ENCODE data around the gene FYN.

Gene FYN

DNA sequence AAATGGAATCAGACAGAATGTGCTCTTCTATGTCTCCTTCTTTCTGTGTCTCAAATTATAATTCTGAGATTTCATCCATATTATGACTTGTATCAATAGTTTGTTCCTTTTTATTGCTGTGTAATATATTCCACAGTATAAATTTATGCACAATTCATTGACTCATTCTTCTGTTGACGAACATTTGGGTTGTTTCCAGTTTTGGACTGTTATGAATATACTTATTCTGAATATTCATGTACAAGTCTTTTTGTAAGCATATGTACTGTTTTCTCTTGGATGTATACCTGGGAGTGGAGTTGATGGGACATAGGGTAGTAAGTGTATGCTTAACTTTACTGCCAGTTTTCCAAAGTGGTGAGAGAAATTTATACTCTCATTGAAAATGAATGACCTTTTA is 239.4 kb downstream of the FYN start:
- no peak overlapping the region for H3K4me3 ChIP-seq (ENCODE audit: low read depth, low read length)
- no peak for DNase-seq (ENCODE audit: low read depth)
- TF ChIP-seq, protein P1, sequence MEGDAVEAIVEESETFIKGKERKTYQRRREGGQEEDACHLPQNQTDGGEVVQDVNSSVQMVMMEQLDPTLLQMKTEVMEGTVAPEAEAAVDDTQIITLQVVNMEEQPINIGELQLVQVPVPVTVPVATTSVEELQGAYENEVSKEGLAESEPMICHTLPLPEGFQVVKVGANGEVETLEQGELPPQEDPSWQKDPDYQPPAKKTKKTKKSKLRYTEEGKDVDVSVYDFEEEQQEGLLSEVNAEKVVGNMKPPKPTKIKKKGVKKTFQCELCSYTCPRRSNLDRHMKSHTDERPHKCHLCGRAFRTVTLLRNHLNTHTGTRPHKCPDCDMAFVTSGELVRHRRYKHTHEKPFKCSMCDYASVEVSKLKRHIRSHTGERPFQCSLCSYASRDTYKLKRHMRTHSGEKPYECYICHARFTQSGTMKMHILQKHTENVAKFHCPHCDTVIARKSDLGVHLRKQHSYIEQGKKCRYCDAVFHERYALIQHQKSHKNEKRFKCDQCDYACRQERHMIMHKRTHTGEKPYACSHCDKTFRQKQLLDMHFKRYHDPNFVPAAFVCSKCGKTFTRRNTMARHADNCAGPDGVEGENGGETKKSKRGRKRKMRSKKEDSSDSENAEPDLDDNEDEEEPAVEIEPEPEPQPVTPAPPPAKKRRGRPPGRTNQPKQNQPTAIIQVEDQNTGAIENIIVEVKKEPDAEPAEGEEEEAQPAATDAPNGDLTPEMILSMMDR (IDR thresholded peaks at IDR 0.05; ENCODE audit: insufficient read depth, low read depth, low read length, missing control alignments) = no peak

DNA sequence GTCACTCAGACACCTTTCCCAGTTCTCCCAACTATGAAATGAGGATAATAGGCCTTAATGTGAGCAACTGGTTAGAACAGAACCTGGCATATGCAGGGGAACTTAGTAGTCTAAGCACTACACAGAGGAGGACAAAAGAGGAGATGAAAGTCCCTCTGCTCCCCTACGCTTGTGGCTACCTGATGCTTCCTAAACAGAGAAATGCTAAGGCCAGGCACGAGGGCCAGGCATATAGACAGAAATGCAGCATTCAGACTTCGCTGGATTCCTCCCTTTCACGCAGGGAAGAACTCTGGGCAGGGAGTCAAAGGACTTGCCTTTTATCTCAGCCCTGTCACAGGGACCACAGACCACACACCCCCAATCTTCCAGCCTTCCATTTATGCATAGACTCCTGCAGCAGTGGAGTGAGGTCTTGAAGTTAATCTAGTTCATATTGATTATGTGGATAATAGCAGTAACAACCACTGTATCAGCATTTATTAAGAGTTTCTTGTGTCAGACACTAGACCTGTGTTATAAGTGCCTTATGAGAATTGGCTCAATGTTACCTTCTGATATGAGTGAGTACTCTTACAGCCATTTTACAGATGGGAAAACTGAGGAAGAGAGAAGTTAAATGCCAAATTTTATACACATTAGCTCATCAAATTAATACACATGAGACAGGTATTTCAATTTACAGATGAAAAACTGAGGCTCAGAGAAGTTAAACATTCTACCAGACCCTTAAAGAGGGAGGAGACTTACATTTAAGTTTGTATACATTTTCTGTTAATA is 240.6 kb downstream of the FYN start:
- H3K4me3 ChIP-seq (ENCODE audit: low read depth, low read length) = no peak overlapping the region
- DNase-seq (ENCODE audit: low read depth) = no peak
- TF ChIP-seq, protein P1 (IDR thresholded peaks at IDR 0.05; ENCODE audit: insufficient read depth, low read depth, low read length, missing control alignments) = no peak

DNA sequence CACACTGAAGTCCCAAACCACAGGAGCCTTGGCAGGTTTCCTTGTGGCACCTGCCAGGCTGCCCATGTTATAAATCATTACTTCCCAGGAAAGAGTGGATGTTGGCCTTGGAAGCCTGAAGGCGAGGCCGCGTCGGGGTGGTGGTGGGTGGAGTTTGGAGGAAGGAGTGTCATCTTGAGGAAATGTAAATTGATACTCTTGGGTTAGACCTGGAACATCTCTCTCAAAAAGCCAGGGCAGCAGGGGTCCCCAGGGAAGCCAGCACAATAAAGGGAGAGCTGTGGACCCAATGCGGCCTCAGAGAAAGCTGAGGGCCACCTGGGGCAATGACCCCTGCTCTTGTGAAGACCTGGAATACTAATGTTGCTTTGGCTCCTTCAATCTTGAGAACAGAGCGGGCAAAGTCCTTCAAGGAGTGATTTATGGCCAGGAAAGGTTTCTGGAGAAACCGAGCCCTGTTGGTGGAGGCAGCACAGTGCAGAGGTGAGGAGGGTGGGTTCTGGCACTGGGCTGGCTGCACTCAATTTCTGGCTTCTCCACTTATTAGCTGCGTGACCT is 241.3 kb downstream of the FYN start:
- no peak for DNase-seq (ENCODE audit: low read depth)
- TF ChIP-seq, protein P1 (IDR thresholded peaks at IDR 0.05; ENCODE audit: insufficient read depth, low read depth, low read length, missing control alignments) = no peak
- no peak overlapping the region for H3K4me3 ChIP-seq (ENCODE audit: low read depth, low read length)

DNA sequence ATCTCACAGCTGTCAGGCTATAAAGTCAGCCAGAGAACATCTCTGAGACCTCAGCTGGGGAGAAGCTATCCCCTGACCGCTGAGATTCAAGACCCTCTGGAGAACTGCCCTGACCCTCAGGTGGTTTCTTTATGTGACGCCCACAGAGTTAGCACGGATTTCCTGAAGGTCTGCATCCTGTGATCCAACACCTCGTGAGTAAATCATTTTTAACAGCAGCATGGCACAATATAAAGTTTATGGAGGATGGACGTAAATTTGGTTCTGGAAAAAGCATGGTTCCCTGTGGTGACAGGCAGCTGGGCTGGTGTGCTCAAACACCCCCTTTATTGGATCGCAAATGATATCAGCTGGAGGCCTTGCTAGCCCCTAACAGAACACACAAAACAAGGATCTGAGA is 242.2 kb downstream of the FYN start:
- no peak for DNase-seq (ENCODE audit: low read depth)

DNA sequence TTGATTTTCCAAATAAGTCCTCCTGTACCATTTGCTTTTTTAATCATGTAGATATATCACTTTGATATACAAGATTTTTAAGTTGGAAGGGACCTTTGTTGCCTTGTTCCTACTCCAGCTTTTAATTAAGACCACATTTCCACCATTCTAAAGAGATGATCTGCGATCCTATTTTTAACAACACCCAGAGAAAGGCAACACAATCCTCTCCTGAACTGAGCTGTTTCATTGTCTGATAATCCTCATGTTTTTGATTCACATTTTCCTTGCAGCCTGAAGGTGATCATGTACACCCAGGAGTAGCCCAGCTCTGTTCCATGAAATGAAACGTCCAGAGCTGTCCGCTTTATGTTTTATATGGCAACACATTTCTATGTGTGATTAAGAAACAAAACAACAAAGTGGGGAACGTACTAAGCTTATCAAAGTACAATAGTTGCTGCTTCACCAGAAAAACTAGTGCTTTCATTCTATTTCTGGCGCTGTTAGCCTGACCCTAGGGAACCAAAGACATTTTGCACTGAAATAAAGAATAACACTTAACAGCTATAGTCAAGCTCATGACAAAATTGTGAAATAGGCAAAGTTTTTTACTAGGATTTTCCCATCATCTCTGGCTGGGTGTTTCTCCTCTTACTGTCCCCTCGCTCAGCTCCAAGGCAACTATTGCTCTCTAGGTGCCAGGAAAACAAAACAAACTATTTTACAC is 245.0 kb downstream of the FYN start:
- TF ChIP-seq, protein P1 (IDR thresholded peaks at IDR 0.05; ENCODE audit: insufficient read depth, low read depth, low read length, missing control alignments) = no peak
- H3K4me3 ChIP-seq (ENCODE audit: low read depth, low read length) = no peak overlapping the region
- no peak for DNase-seq (ENCODE audit: low read depth)

More for the DNA sequence above, 242.2 kb downstream of the FYN start:
- H3K4me3 ChIP-seq (ENCODE audit: low read depth, low read length) = no peak overlapping the region
- TF ChIP-seq, protein P1 (IDR thresholded peaks at IDR 0.05; ENCODE audit: insufficient read depth, low read depth, low read length, missing control alignments) = no peak

DNA sequence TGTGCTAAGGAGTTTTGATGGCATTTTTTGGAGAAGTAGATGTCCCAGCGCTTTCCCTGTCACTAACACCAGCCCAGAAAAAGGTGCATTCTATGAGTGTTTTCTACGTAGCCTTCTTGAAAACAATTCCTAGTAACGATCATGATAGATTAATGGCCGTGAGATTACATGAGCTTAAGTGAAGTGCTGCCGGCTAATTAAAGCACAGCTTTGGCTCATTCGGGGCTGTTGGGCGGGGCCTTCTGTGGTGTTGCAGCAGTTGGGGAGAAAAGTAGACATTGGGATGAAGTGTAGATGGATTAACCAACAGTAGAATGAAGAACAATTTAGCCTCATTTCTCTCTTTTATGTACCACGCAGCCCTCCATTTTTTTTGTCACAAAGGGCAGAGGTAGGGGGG is 246.8 kb downstream of the FYN start:
- no peak for DNase-seq (ENCODE audit: low read depth)
- TF ChIP-seq, protein P1 (IDR thresholded peaks at IDR 0.05; ENCODE audit: insufficient read depth, low read depth, low read length, missing control alignments) = no peak
- H3K4me3 ChIP-seq (ENCODE audit: low read depth, low read length) = no peak overlapping the region
